ENCODE measurements around the gene TFB1M.

- TF ChIP-seq CTCF (IDR thresholded peaks at IDR 0.05): no peak
- no peak for TF ChIP-seq POLR2A (IDR thresholded peaks at IDR 0.05)
These were observed 72.3 kb downstream of the TFB1M start for GRCh38 chr6:155241966-155242365.
